ENCODE measurements around the gene ZNF69. TPM values are rescaled to one million over a fixed set of nuclear protein-coding genes. Genes with fewer than 3 reads are reported as not detected.
"Not testable (repeated sequence)": the region's sequence is repeated elsewhere in the genome, so short reads cannot be mapped to it uniquely, and the experiment has no call there.

Gene ZNF69
- total RNA-seq, 1 donor from 2014 or later: 15.0 TPM

DNA sequence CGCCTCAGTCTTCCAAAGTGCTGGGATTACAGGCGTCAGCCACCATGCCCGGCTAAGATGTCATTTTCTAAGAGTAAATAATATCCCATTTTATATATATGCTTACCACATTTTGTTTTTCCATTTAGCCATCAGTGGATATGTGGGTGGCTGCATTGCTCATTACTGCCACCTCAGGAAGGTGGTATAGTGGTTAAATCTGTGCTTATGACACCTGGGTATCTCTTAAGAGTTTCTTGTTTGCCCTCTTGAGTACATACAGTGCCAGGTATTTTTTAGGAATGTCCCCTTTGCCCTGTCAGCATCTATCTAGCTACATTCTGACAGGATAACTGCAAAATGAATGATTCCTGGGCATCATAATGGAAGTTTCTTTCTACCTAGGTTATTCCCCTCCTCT lies 14.6 kb downstream of the ZNF69 start:
- no peak overlapping the region for H3K4me3 ChIP-seq (ENCODE audit: low read depth, low read length)
- DNase-seq (ENCODE audit: low read depth): no peak
- TF ChIP-seq CTCF (conservative IDR thresholded peaks at IDR 0.05; ENCODE audit: low read depth, low read length): no peak

DNA sequence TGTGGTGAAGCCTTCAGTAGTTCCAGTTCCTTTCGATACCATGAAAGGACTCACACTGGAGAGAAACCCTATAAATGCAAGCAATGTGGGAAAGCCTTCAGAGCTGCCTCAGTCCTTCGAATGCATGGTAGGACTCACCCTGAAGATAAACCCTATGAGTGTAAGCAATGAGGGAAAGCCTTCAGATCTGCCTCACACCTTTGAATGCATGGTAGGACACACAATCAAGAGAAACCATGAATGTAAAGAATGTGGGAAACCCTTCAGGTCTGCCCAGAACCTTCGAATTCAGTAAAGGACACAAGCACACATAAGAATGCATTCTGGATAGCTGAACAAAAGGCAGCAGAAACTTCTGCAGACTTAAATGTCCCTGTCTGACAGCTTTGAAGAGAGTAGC lies 18.3 kb downstream of the ZNF69 start:
- no peak for DNase-seq (ENCODE audit: low read depth)
- no peak for TF ChIP-seq CTCF (conservative IDR thresholded peaks at IDR 0.05; ENCODE audit: low read depth, low read length)
- H3K4me3 ChIP-seq (ENCODE audit: low read depth, low read length): no peak overlapping the region

DNA sequence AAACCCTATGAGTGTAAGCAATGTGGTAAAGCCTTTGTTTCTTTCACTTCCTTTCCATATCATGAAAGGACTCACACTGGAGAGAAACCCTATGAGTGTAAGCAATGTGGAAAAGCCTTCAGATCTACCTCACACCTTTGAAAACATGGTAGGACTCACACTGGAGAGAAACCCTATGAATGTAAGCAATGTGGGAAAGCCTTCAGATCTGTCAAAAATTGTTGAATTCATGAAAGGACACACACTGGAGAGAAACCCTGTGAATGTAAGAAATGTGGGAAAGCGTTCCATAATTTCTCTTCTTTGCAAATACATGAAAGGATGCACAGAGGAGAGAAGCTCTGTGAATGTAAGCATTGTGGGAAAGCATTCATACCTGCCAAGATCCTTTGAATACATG lies 24.4 kb downstream of the ZNF69 start:
- DNase-seq (ENCODE audit: low read depth): not testable (repeated sequence)

GRCh38 chr19:11914417-11915051 lies 27.0 kb downstream of the ZNF69 start:
- DNase-seq (ENCODE audit: low read depth): not testable (repeated sequence)

More for the DNA sequence above, 24.4 kb downstream of the ZNF69 start:
- not testable (repeated sequence) for H3K4me3 ChIP-seq (ENCODE audit: low read depth, low read length)

GRCh38 chr19:11921852-11922495 lies 34.4 kb downstream of the ZNF69 start:
- no peak overlapping the region for H3K4me3 ChIP-seq (ENCODE audit: low read depth, low read length)
- TF ChIP-seq CTCF (conservative IDR thresholded peaks at IDR 0.05; ENCODE audit: low read depth, low read length): no peak

More at GRCh38 chr19:11914417-11915051, 27.0 kb downstream of the ZNF69 start:
- H3K4me3 ChIP-seq (ENCODE audit: low read depth, low read length): not testable (repeated sequence)

GRCh38 chr19:11924886-11925650 lies 37.5 kb downstream of the ZNF69 start, which contains the start of gene ZNF700:
Gene ZNF700 (plus strand): TSS chr19:11925107. CDS start chr19:11925211, 104 bp downstream.
- DNase-seq (ENCODE audit: low read depth): peak; percentile 61
- H3K4me3 ChIP-seq (ENCODE audit: low read depth, low read length): peak within 1 kb of the TSS; percentile 95
- no peak for TF ChIP-seq CTCF (conservative IDR thresholded peaks at IDR 0.05; ENCODE audit: low read depth, low read length)

More at GRCh38 chr19:11921852-11922495, 34.4 kb downstream of the ZNF69 start:
- no peak for DNase-seq (ENCODE audit: low read depth)

GRCh38 chr19:11925651-11926187 lies 38.1 kb downstream of the ZNF69 start:
- not testable (repeated sequence) for DNase-seq (ENCODE audit: low read depth)

GRCh38 chr19:11927227-11927626 lies 39.6 kb downstream of the ZNF69 start:
- no peak for TF ChIP-seq CTCF (conservative IDR thresholded peaks at IDR 0.05; ENCODE audit: low read depth, low read length)
- no peak for DNase-seq (ENCODE audit: low read depth)

More at GRCh38 chr19:11925651-11926187, 38.1 kb downstream of the ZNF69 start:
- H3K4me3 ChIP-seq (ENCODE audit: low read depth, low read length): peak overlapping the region; percentile 95

More at GRCh38 chr19:11927227-11927626, 39.6 kb downstream of the ZNF69 start:
- H3K4me3 ChIP-seq (ENCODE audit: low read depth, low read length): no peak overlapping the region
